H9 (cell line): ENCODE results near the gene TAS2R40. TPM values are rescaled to one million over a fixed set of nuclear protein-coding genes. Genes with fewer than 3 reads are reported as not detected.

Source experiments
- DNase-seq: peaks from one replicate; pipeline ENCODE4 v3.0.0-alpha.2; 2017
- H2AFZ ChIP-seq: one replicate; pipeline ENCODE4 v1.6.1; 2013; ENCODE audit warnings: mild to moderate bottlenecking, low read length, control low read depth, moderate library complexity
- H2AK5ac ChIP-seq: 2 replicates; pipeline ENCODE4 v1.6.1; 2013; ENCODE audit warnings: low read length, control low read depth, mixed read lengths; ENCODE audit not compliant: insufficient read length
- H2BK120ac ChIP-seq: one replicate; pipeline ENCODE4 v1.6.1; 2013; ENCODE audit warnings: low read depth, mild to moderate bottlenecking, low read length, control low read depth, inconsistent platforms; ENCODE audit not compliant: poor library complexity, severe bottlenecking
- H2BK12ac ChIP-seq: 2 replicates; pipeline ENCODE4 v1.6.1; 2013; ENCODE audit warnings: low read length, control low read depth, mixed read lengths, low read depth; ENCODE audit not compliant: insufficient read length
- H2BK15ac ChIP-seq: 2 replicates; pipeline ENCODE4 v1.6.1; 2013; ENCODE audit warnings: low read depth, low read length, control low read depth
- H2BK20ac ChIP-seq: one replicate; pipeline ENCODE4 v1.6.1; 2013; ENCODE audit warnings: low read depth, mild to moderate bottlenecking, low read length, control low read depth, inconsistent platforms; ENCODE audit not compliant: poor library complexity, severe bottlenecking
- H2BK5ac ChIP-seq: 2 replicates; pipeline ENCODE4 v1.6.1; 2013; ENCODE audit warnings: low read length, control low read depth, mixed read lengths; ENCODE audit not compliant: insufficient read length
- H3K14ac ChIP-seq: 2 replicates; pipeline ENCODE4 v1.6.1; 2013; ENCODE audit warnings: low read length, control low read depth; ENCODE audit not compliant: insufficient read depth
- H3K18ac ChIP-seq: 2 replicates; pipeline ENCODE4 v1.6.1; 2013; ENCODE audit warnings: low read depth, mild to moderate bottlenecking, mixed read lengths, low read length, control low read depth; ENCODE audit not compliant: insufficient read length
- H3K23ac ChIP-seq: 2 replicates; pipeline ENCODE4 v1.6.1; 2013; ENCODE audit warnings: low read length, control low read depth, mixed read lengths, low read depth; ENCODE audit not compliant: insufficient read length
- H3K23me2 ChIP-seq: 2 replicates; pipeline ENCODE4 v1.6.1; 2013; ENCODE audit warnings: low read depth, mild to moderate bottlenecking, mixed read lengths, low read length, control low read depth; ENCODE audit not compliant: insufficient read length, poor library complexity, severe bottlenecking
- H3K27ac ChIP-seq: 2 replicates; pipeline ENCODE4 v1.5.1; 2013; ENCODE audit warnings: low read length, control low read depth, mixed read lengths, low read depth; ENCODE audit not compliant: insufficient read length
- H3K27me3 ChIP-seq: 2 replicates; pipeline ENCODE4 v1.6.1; 2013; ENCODE audit warnings: low read length, control low read depth, inconsistent platforms; ENCODE audit not compliant: insufficient read depth
- H3K4ac ChIP-seq: 2 replicates; pipeline ENCODE4 v1.6.1; 2013; ENCODE audit warnings: low read depth, mild to moderate bottlenecking, control low read depth, inconsistent platforms, low read length, moderate library complexity
- H3K4me1 ChIP-seq: 2 replicates; pipeline ENCODE4 v1.6.1; 2013; ENCODE audit warnings: low read length, control low read depth, inconsistent platforms; ENCODE audit not compliant: insufficient read depth
- H3K4me2 ChIP-seq: 2 replicates; pipeline ENCODE4 v1.6.1; 2013; ENCODE audit warnings: low read length, control low read depth, mixed read lengths; ENCODE audit not compliant: insufficient read length, insufficient read depth
- H3K56ac ChIP-seq: 2 replicates; pipeline ENCODE4 v1.6.1; 2013; ENCODE audit warnings: low read depth, mild to moderate bottlenecking, mixed read lengths, low read length, control low read depth; ENCODE audit not compliant: insufficient read length
- H3K79me1 ChIP-seq: 2 replicates; pipeline ENCODE4 v1.6.1; 2013; ENCODE audit warnings: low read depth, mild to moderate bottlenecking, moderate library complexity, low read length, control low read depth, inconsistent platforms; ENCODE audit not compliant: insufficient read depth, poor library complexity, severe bottlenecking
- H3K79me2 ChIP-seq: 2 replicates; pipeline ENCODE4 v1.6.1; 2013; ENCODE audit warnings: low read length, control low read depth, inconsistent platforms; ENCODE audit not compliant: insufficient read depth
- H3K9ac ChIP-seq: 2 replicates; pipeline ENCODE4 v1.6.1; 2013; ENCODE audit warnings: low read length, control low read depth, mixed read lengths; ENCODE audit not compliant: insufficient read length; ENCODE audit errors: extremely low read depth
- H3K9me3 ChIP-seq: one replicate; pipeline ENCODE4 v1.6.1; 2013; ENCODE audit warnings: low read depth, low read length, inconsistent platforms; ENCODE audit not compliant: control insufficient read depth
- H3T11ph ChIP-seq: one replicate; pipeline ENCODE4 v1.6.1; 2013; ENCODE audit warnings: mild to moderate bottlenecking, low read length, control low read depth, inconsistent platforms
- H4K20me1 ChIP-seq: one replicate; pipeline ENCODE4 v1.6.1; 2013; ENCODE audit not compliant: control insufficient read depth, insufficient read length, insufficient read depth
- H4K5ac ChIP-seq: 2 replicates; pipeline ENCODE4 v1.6.1; 2013; ENCODE audit warnings: low read depth, mild to moderate bottlenecking, mixed read lengths, low read length, control low read depth; ENCODE audit not compliant: insufficient read length
- H4K8ac ChIP-seq: replicated peaks from 2 replicates; pipeline ENCODE4 v1.6.1; 2013; ENCODE audit warnings: low read length, control low read depth, mixed read lengths, low read depth; ENCODE audit not compliant: insufficient read length
- H4K91ac ChIP-seq: 2 replicates; pipeline ENCODE4 v1.6.1; 2013; ENCODE audit warnings: low read depth, mild to moderate bottlenecking, moderate library complexity, mixed read lengths, low read length, control low read depth; ENCODE audit not compliant: insufficient read length
- H3K27ac Mint-ChIP-seq, 3 experiments: 2 replicates in 2 of 3; 3 replicates in 1 of 3; pipeline ENCODE4 v1.8.0; 2020 to 2021; ENCODE audit warnings: mixed read lengths in 3 of 3, mild to moderate bottlenecking in 1 of 3, moderate library complexity in 1 of 3
- H3K27me3 Mint-ChIP-seq: 2 replicates; pipeline ENCODE4 v1.8.0; 2021; ENCODE audit warnings: low read depth, mild to moderate bottlenecking, moderate library complexity, mixed read lengths
- H3K36me3 Mint-ChIP-seq, 3 experiments: 2 replicates in 2 of 3; 3 replicates in 1 of 3; pipeline ENCODE4 v1.8.0; 2020 to 2021; ENCODE audit warnings: low read depth in 3 of 3, mixed read lengths in 3 of 3; ENCODE audit not compliant: insufficient read depth in 1 of 3
- H3K4me1 Mint-ChIP-seq, 2 experiments: 2 replicates each; pipeline ENCODE4 v1.8.0; 2020; ENCODE audit warnings: mixed read lengths in 2 of 2
- H3K4me3 Mint-ChIP-seq, 2 experiments: 2 replicates in 1 of 2; 3 replicates in 1 of 2; pipeline ENCODE4 v1.8.0; 2020 to 2021; ENCODE audit warnings: mild to moderate bottlenecking in 2 of 2, mixed read lengths in 2 of 2, moderate library complexity in 1 of 2
- H3K9me3 Mint-ChIP-seq, 2 experiments: 2 replicates in 1 of 2; 3 replicates in 1 of 2; pipeline ENCODE4 v1.8.0; 2020; ENCODE audit warnings: mild to moderate bottlenecking in 2 of 2, mixed read lengths in 2 of 2, moderate library complexity in 1 of 2
- WGBS: extraction: QIAGEN DNeasy Blood & Tissue Kit; methylation state at CpG from one replicate; pipeline ENCODE4 v1.1.7; 2013; ENCODE audit warnings: missing lambda C conversion rate, low lambda C conversion rate, mixed read lengths; ENCODE audit not compliant: insufficient read length; ENCODE audit errors: extremely low coverage; 5-methylcytosine and 5-hydroxymethylcytosine counted together
- total RNA-seq: library from RNA; stranded (reverse); gene quantifications from 2 replicates; pipeline ENCODE4 v1.2.1, GENCODE V29; 2021
- TF ChIP-seq, protein P1 (sequence below): fragments of 200-600 bp; sonication (generic); conservative IDR thresholded peaks from 3 replicates; pipeline ENCODE4 v1.8.0; 2021; ENCODE audit warnings: antibody characterized with exemption, mild to moderate bottlenecking

Gene TAS2R40
- total RNA-seq, 1 experiment from 2014 or later: not detected

DNA sequence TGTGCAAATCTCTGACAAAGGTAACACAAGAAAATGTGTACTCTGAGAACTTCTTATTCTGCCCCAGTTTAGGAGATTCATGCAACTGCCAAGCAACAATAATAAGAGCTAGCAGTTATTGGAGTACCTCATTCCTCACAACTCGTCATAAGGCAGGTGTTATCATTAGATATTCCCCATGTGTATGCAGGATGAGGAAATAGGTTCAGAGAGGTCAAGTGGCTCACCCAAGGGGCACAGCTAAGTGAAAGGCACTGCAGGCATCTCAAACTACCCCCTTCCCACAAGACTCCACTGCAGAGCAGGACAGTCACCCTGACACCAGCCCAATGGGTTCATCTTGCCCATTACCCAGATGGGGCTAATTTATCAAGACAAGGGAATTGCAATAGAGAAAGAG, 40.1 kb downstream of the TAS2R40 start:
- Histone ChIP-seq H2BK5ac (no peak overlapping the region), H2BK15ac (no peak overlapping the region), H2BK120ac (no peak overlapping the region), H3K4me1 (no peaks in the 10 kb centered on the region; the same call in 1 of the 2 replicates), H3K23me2 (peaks cover 10% of the 10 kb centered on the region), H2AK5ac (no peak overlapping the region), H4K8ac (no peak overlapping the region), H2AFZ (no peak overlapping the region), H3K9me3 (no peaks in the 10 kb centered on the region), H4K91ac (no peak overlapping the region), H3T11ph (no peak overlapping the region), H3K23ac (no peak overlapping the region), H3K4ac (no peak overlapping the region), H3K4me2 (no peak overlapping the region), H3K56ac (no peak overlapping the region), H3K79me2 (no peaks in the 10 kb centered on the region), H3K9ac (no peak overlapping the region), H3K14ac (no peak overlapping the region), H3K79me1 (no peaks in the 10 kb centered on the region), H4K20me1 (no peaks in the 10 kb centered on the region), H3K27ac (no peak overlapping the region), H2BK12ac (no peak overlapping the region), H2BK20ac (no peak overlapping the region), H3K27me3 (no peaks in the 10 kb centered on the region), H3K18ac (no peak overlapping the region), H4K5ac (no peak overlapping the region)
- Mint-ChIP-seq H3K27ac (no peak overlapping the region), H3K9me3 (peaks cover 0 to 2% of the 10 kb centered on the region in 2 experiments; a peak in 1 of 5 replicates), H3K36me3 (no peaks in the 10 kb centered on the region; a peak in 3 of 7 replicates), H3K4me3 (peak overlapping the region in 1 of 2 experiments; percentile 42; a peak in 1 of 5 replicates), H3K4me1 (peaks cover 10 to 13% of the 10 kb centered on the region in 2 experiments), H3K27me3 (peaks cover 13% of the 10 kb centered on the region)
- TF ChIP-seq, protein P1, sequence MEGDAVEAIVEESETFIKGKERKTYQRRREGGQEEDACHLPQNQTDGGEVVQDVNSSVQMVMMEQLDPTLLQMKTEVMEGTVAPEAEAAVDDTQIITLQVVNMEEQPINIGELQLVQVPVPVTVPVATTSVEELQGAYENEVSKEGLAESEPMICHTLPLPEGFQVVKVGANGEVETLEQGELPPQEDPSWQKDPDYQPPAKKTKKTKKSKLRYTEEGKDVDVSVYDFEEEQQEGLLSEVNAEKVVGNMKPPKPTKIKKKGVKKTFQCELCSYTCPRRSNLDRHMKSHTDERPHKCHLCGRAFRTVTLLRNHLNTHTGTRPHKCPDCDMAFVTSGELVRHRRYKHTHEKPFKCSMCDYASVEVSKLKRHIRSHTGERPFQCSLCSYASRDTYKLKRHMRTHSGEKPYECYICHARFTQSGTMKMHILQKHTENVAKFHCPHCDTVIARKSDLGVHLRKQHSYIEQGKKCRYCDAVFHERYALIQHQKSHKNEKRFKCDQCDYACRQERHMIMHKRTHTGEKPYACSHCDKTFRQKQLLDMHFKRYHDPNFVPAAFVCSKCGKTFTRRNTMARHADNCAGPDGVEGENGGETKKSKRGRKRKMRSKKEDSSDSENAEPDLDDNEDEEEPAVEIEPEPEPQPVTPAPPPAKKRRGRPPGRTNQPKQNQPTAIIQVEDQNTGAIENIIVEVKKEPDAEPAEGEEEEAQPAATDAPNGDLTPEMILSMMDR: no peak
- no peak for DNase-seq
- WGBS: no CpG with 5 or more reads among the region's 1 CpG
